Fibroblast of skin of scalp (primary cell): Measurements from ENCODE around the gene NYNRIN.
"Not testable (repeated sequence)": the region's sequence is repeated elsewhere in the genome, so short reads cannot be mapped to it uniquely, and the experiment has no call there.

Experiments
- DNase-seq: peaks from one replicate; pipeline ENCODE4 v3.0.0-alpha.2; 2013

Gene NYNRIN

GRCh38 chr14:24369907-24370687 is 28.7 kb upstream of the NYNRIN start:
- DNase-seq, result no peak

GRCh38 chr14:24370748-24371147 is 28.1 kb upstream of the NYNRIN start:
- DNase-seq, result no peak

- DNase-seq, result not testable (repeated sequence)
Measured at GRCh38 chr14:24371605-24372004, 27.2 kb upstream of the NYNRIN start.

DNA sequence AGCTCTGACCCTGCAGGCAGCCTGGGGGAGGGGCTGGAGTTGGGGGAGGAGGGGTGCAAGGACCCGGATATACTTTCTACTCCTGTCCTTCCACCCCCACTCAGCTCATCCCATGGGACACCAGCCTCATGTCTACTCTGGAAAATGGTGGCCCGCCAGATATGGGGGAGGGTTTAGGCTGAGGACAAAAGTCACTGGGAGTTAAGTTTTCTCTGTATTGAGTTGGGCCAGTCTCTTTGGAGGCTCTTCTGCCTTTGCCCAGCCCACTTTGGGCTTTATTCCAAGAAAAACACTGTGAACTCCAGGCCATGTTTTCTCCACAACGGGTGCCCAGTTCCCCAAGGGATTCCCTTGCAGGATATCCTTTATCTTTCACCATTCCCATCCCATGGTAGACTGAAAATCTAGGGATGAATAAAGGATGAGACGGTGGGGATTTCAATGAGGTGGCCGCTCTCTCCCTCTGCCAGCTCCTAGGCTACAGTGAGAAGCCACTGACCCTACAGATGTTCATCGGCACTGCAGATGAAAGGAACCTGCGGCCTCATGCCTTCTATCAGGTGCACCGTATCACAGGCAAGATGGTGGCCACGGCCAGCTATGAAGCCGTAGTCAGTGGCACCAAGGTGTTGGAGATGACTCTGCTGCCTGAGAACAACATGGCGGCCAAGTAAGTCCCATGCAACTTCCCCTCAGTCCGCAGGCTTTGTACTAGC is 25.9 kb upstream of the NYNRIN start:
- DNase-seq, result peak; percentile 75

- no peak for DNase-seq
Measured at GRCh38 chr14:24376448-24377070, 22.2 kb upstream of the NYNRIN start.

DNA sequence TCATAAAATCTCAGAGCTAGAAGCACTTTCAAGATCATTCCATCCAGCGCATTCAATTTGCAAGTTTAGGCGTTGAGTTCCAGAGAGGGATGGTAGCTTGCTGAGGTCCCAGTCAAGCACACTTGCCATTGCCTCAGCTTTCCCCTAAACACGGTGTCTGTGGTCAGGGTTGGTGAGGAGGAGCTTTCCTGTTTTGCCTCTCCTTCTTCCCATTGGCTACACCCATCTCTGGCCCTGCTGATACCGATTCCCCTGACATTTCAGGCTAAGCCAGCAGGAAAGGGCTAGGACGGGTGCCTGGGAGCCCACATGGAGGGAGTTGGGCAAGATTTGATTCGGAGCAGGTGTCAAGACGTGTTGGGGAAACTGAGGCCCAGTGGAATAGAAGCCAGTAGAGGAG is 21.7 kb upstream of the NYNRIN start:
- no peak for DNase-seq

- DNase-seq, result no peak
Measured at GRCh38 chr14:24377657-24378056, 21.1 kb upstream of the NYNRIN start.

DNA sequence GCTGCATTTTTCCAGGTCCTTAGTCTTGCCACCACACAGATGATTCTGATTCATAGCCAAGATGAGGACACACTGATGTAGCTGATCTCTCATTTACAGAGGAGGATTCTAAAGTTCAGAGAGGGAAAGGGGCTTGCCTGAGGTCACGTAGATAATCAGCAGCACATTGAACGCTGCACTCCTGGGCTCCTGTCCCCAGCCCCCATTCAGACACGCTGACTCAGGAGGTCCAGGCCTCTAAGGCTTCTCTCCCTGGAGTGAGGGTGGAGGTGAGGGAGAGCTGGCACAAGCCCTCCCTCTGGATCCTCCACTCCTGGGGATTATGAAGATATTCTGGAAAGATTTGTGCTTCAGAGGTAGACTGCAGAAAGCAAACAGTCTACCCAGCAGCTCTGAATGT is 20.5 kb upstream of the NYNRIN start:
- DNase-seq, result no peak

DNA sequence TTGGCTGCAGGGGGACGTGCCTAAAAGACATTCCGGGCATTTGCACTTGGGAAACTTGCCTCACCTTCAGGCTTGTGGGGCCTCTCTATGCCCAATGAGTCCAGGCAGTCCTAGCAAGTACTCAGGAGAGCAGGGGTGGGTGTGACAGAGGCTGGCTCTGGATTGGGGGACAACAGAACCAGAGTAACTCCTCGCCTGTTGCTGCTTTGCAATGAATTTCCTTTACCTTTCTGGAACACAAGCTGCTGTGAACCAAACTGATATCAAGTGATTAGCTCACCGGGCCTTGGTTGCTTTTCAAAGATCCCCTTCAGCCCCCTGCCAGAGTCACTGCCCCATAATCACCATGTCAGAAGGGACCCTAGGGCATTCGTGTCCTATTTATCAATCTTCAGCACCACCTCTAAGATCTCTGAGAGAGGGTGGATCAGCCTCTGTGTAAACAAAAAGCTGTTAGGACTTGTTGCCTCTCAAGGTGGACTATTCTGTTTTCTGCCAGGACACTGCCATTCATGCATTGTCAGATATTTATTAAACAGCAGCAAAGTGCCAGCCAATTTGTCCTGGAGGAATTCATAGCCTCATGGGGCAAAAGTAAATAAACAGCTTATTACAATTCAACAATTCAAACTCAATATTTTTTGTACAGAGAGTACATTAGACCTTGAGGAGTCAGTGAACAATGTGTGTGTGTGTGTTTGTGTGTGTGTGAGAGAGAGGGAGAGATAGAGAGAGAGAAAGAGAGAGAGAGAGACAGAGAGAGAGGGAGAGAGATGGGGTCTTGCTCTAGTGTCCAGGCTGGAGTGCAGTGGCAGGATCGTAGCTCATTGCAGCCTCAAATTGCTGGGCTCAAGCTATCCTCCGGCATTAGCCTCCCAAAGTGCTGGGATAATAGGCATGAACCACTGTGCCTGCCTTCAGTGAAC is 19.6 kb upstream of the NYNRIN start:
- no peak for DNase-seq

GRCh38 chr14:24379907-24380730 is 18.7 kb upstream of the NYNRIN start:
- DNase-seq, result no peak

GRCh38 chr14:24381363-24382063 is 17.3 kb upstream of the NYNRIN start:
- no peak for DNase-seq

DNA sequence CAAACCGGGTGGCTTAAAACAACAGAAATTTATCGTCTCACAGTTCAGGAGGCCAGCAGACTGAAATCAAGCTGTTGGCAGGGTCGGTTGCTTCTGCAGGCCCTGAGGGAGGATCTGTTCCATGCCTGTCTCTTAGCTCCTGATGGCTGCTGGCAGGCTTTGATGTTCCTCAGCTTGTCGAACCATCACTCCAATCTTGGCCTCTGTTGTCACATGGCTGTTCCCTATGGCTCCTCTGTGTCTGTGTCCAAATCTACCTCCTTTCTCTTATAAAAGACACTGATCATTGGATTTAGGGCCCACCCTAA is 16.8 kb upstream of the NYNRIN start:
- DNase-seq, result no peak

DNA sequence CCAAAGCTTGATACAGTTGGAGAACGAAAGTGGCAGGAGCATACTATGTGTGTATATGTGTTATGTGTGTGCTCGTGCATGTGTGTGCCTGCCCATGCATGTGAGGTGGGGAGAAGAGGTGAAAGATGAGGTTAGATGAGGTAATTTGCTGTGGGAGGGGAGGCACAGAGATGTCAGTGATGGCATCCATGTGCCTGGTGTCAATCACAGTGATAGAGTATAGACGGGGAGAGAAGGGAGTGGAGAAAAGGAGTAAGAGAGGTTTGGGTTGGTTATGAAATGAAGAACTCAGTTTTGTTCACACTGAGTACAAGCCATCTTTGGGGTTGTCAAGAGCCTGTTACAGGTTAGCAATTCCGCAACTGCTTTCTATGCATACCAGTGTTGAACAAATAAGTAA is 14.6 kb upstream of the NYNRIN start:
- DNase-seq, result no peak

DNA sequence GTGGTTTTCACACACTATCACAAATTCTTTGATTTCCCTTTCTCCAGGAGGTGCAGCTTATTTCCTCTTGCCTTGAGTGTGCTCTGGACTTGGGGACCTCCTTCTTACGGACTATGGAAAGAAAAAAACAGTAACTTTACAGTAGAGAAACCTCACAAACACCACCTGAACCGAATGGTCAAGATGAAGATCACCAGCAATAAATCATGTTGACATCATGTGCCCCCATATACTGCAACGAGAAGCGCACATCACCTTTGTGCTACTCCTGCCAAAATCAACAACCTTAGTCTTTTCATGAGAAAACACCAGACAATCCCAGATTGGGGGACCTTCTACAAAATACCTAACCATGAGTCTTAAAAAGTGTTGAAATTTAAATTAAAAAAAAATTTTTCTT is 13.3 kb upstream of the NYNRIN start:
- DNase-seq, result no peak

DNA sequence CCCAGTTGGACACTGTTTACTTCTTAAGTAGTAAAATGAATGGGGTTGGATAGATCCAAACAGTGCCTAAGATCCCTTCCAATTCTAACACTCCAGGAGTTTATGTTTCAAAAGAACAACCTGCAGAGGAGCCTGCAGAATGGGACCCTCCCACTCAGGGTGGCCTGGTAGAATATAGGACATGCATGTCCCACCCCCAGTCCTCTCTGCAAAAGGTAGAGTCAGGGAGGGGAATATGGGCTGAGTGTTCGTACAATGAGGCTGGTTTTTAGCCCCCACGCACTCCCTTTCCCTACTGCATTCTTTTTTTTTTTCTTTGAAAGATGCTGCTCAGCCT is 11.8 kb upstream of the NYNRIN start:
- no peak for DNase-seq

DNA sequence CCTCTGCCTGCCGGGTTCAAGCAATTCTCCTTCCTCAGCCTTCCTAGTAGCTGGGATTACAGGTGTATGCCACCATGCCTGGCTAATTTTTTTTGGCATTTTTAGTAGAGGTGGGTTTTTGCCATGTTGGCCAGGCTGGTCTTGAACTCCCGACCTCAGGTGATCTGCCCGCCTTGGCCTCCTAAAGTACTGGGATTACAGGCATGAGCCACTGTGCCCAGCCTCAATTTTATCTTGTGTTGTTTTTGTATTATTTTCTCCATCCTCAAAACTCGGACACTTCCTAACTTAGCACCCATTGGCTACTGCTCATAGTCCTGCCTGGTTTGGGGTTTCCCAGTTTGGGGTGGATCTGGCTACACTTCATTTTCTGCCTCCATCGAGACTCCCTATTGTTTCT is 11.2 kb upstream of the NYNRIN start:
- not testable (repeated sequence) for DNase-seq

DNA sequence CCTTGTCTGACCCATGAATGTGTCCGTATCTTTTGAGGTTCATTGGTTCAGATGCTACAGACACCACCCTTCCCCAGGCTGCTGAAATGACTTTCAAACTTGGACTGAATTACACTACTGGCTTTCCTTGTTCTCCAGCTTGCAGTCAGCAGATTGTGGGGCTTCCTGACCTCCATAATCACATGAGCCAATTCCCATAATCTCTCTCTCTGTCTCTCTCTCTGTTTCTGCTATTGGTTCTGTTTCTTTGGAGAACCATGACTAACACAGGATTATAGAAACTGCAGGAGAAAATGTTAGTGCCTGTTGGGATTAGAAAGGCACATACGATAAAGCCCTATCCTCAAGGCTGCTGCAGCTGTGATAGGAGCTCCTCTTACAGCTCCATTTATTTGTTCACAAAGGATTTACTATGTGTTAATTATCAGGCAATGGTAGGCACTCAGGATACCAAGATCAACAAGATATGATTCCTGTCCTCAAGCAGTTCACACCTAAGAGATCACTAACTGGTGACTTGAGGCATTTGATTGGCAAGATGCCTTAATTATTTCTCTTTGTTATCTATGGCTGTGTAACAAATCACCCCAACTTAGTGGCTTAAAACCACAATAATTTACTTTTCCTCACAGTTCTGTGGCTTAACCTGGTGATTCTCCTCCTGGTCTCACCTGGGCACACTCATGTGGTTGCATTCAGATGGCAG is 10.2 kb upstream of the NYNRIN start:
- no peak for DNase-seq

DNA sequence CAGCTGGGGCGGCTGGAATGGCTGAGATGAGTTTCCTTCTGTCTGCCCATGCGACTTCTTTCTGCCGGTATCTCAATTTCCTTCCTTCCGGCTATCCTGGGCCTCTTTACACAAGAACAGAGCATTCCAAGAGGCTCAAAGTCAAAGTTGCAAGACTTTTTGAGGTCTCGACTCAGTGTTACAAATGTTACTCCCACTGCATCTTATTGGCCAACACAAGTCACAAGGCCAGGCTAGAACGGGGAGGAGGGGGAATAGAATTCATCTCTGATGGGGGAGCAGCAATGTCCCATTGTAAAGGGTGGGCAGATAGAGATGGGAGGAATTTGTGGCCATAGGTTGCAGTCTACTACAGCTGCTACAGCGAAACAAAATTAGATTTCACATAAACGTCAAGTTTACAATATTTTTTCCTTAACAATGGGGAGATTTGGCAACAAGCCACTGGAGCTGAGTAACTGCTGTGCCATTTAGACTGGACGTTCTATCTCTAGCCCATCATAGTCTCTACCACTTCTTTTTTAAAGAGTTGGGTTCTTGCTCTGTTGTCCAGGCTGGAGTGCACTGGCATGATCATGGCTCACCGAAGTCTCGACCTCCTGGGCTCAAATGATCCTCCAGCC is 9.5 kb upstream of the NYNRIN start:
- DNase-seq, result no peak

GRCh38 chr14:24390701-24391468 is 7.9 kb upstream of the NYNRIN start:
- DNase-seq, result no peak
